Germinal center (tissue), 1 donor: ENCODE results near the gene MTF2.

Experiments
- DNase-seq: peaks from one replicate; pipeline ENCODE4 v3.0.0; 2012; ENCODE audit warnings: mixed read lengths, low spot score

Gene MTF2

DNA sequence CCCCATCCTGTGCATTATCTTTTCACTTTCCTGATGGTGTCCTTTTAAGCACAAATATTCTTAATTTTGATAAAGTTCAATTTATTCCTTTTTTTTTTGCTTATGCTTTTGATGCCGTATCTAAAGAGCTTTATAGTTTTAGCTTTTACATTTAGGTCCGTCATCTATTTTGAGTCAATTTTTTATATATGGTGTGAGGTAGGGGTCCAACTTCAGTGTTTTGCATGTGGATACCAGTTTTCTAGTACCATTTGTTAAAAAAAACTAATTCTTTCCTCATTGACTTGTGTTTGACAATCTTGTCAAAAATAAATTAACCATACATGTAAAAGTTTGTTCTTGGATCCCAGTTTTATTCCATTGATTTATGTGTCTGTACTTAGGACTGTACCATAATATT, 4.9 kb downstream of the MTF2 start:
- no peak for DNase-seq

DNA sequence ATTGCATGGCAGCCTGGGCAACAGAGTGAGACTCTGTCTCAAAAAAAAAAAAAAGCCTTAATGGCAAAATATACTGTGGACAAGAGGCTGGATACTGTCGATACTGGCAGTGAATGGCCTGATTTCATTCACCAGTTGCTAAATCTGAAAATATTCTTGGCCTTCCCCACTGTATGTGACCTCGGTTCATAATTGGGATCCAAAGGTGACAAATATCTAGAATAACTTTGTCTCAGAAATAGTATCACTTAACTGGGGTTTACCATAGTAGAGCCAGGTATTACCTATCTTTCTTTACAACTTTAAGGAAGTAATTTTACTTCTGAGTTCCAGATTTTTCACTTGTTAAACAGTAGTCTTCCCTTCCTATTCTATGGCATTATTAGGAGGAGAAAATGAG, 8.4 kb downstream of the MTF2 start:
- no peak for DNase-seq

DNA sequence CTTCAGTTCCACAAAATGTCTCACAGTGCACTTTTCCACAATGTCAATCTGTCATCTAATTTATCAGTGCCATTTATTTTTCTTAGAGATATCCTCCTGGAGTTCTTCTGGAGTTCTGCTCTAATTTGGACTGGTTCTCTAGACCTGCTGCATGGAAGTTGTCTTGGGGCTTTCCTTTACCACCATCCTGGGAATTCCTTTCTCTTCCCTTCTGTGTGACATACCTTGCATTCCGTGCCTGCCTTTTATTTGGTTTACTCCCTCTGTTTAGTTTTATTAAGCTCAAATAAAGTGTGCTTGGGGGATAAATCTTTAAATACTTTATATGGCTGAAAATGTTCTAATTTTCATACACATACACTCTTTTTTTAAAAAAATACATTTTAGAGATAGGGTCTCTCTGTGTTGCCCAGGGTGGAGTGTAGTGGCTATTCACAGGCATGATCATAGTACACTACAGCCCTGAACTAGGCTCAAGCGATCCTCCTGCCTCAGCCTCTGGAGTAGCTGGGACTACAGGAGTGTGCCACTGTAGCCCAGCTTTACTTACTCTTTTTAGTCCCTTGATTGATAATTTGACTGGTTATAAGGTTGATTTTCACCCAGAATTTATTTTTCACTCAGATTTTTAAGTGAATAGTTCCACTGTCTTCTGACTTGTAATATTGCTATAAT, 14.4 kb downstream of the MTF2 start:
- no peak for DNase-seq

DNA sequence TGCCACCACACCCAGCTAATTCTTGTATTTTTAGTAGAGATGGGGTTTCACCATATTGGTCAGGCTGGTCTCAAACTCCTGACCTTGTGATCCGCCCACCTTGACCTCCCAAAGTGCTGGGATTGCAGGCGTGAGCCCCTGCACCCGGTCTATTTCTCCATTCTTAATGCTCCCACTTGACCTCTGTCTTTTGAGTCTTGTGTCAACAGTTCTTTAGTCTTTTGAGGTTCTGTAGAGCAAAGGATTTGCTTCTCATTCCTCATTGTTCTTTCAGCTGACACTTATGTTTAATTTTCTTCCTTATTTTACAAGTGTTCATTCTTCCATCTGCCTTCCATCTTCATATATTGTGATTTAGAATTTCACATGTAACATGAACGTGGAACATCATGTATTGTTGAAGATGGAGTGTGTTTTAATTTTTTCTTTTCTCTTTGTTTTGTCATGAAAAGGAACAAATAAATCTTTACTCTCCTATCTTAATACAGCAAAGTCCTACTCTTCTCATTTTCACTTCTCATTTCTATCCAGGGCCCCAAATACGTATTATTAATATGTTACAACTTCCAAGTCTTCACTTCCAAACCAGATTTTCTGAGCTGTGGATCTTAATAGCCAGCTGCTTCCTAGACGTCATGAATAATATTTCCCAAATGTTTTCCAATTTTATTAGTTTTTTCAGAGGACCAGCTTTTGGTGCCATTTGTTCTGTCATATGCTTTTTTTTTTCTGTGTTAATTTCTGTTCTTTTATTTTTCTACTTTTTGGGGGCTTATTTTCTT, 16.9 kb downstream of the MTF2 start:
- no peak for DNase-seq

DNA sequence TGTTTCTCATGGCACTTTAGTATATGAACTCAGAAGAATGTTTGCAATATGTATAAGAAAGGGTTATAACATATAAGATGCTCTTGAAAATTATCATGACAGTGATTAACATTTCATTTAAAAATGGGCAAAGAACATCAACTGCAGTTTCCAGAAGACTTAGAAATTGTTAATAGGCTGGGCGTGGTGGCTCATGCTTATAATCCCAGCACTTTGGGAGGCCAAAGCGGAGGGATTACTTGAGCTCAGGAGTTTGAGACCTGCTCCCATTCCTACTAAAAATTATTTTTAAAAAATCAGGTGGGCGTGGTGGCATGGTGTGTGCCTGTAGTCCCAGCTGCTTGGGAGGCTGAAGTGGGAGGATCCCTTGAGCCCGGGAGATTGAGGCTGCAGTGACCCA, 23.1 kb downstream of the MTF2 start:
- no peak for DNase-seq

DNA sequence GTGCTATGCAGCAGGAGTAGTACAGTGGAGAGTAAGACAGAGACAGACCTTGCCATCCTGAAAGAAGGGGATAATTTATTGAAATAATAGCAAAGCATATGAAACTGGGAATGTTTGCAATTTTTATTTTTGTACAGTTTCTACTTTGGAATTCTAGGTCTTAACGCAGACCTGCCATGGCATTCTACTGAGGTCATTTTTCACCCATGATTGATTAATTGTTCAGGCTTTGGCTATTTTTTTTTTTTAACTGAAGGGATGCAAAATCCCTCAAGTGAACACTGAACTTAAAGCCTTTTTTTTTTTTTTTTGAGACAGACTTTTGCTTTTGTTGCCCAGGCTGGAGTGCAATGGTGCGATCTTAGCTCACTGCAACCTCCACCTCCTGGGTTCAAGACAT, 27.1 kb downstream of the MTF2 start:
- DNase-seq, result no peak

DNA sequence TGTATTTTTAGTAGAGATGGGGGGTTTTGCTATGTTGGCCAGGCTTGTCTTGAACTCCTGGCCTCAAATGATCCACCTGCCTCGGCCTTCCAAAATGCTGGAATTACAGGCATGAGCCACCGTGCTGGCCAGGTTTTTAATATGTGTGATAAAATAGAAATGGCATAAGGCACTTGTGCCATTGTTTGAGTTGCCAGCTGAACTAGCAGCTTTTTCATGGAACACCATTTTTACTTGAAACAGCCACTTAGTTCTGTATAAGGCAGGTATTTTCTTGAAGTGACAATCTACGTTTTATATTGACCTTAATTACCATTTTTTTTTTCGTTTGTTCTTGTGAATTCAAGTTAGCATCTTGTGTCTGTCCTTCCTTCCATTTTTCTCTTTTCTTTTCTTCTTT, 28.3 kb downstream of the MTF2 start:
- DNase-seq, result no peak

DNA sequence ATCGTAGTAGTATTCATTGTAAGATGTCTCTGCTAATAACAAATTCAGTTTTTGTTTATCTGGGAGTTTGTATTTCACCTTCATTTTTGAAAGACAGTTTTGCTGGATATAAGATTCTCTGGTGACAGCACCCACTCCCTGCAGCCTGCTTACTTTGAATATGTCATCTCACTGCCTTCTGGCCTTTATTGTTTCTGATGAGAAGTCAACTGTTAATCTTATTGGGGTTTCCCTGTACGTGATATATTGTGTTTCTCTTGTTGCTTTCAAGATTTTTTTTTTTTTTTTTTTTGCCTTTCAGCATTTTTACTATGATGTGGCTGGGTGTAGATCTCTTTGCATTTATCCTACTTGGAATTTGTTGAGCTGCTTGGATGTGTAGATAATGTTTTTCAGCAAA, 29.3 kb downstream of the MTF2 start:
- no peak for DNase-seq

DNA sequence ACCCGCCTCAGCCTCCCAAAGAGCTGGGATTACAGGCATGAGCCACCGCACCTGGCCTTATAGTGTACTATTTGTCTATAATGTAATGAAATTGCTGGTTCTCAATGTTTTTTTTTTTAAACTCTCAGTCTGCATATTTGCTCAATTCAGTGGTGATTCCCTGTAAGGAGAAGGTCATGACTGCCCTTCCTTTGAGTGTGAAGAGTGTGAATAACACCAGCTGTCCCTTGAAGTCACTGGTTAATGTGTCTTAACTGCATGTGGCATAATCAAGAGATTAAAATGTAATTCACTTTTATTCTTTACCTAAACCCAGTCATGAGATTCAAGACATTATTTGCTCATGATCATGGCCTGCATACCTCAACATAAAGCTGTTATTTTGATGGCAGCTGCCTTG, 30.5 kb downstream of the MTF2 start:
- no peak for DNase-seq

DNA sequence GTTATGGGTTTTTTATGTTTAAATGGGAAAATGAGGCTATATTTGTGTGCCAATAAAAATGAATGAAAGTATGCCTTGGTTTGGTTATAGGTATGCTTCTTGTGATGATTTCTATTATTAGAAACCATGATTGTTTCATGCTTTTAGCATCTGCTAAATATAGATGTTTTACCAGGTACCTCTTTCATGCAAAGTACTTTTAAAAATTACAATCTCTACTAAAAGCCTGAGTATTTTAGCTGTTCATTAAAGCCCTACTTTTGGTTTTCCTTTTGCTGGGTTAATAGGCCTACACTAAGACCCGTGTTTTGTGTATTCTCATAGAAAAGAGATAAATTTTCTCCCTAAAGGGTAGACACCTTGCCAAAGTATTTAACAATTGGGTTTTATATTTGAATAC, 32.0 kb downstream of the MTF2 start:
- DNase-seq, result no peak

DNA sequence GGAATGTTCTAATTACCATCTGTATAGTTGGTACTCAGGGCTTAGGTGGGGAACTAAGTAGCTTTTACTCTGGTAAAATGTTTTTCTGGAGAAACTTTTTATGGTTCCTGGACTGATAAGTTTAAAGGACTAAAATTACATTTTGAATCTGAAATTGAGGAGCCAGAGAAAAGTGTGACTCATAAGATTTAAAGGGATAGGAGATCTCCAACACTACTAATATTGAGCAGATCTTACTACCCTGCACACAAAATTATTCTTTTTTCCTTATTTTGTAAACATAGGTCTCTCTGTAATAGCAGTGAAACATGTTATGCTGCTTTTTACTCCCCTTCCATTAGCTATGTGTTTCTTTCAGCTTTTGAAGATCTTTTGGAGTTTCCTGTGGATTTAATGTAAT, 32.5 kb downstream of the MTF2 start:
- no peak for DNase-seq

DNA sequence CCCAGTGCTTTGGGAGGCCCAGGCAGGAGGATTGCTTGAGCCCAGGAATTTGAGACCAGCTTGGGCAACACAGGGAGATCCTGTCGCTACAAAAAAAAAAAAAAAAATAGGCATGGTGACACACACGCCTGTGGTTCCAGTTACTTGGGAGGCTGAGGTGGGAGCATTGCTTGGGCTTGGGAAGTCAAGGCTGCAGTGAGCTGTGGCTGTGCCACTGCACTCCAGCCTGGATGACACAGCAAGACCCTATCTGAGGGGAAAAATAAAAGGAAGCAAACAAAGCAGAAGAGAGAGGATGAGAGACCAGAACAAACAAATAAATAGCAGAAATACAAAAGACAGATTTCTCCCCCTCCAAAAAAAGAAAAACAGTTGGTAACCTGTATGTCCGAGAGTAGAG, 34.0 kb downstream of the MTF2 start:
- DNase-seq, result no peak

DNA sequence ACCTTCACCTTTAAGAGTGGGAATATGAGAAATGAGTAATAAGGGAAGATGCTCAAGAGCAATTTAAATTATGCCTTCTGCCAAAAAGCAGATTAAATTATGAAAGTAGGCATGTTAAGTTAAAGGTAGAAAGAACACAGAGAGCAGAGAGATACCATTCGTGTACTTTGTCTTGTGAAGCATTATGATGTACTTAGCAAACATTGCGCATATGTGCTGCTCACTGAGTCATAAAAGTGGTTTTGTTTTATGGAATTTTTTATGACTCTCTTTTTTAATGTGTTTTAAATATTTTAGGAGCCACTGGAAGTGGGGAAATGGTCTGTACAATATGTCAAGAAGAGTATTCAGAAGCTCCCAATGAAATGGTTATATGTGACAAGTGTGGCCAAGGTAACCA, 35.3 kb downstream of the MTF2 start:
- DNase-seq, result no peak

DNA sequence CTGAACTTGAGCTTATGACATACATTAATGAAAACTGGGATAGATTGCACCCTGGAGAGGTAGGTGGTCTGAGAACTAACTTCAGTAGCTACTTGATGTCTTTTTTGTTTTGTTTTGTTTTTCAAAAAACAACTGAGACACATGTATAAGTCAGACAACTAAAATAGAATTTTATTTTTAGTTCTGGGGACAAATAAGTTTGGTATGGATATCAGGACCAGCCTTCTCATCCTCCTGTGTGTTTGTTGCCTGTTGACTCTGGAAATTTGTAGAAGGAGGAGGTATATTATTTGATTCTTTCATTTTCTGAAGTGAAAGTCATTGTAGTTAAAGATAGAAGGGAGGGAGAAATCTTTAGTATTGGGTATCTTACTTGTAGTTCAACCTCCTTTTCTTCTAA, 41.5 kb downstream of the MTF2 start:
- no peak for DNase-seq

DNA sequence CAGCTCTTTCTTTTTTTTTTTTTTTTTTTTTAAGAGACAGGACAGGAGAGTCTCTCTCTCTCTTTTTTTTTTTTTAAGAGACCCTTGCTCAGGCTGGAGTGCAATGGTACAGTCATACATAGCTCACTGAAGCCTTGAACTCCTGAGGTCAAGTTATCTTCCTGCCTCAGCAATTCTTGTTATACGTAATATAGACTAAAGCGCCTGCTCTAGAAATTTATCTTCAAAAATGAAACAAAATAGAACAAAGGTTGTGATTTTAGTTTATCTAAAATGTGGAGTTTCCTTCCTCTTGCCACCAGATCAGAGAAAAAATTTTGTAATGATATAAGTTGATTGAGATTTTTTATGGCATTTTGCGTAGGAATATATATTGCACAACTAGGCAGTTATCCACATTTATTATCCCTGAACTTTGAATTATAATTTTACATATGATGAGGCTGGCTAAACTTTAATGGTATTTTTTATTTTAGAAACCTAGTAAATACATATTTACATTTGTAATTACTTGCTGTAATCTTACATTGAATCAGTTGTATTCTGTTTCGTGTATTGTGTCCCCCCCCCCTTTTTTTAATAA, 44.2 kb downstream of the MTF2 start:
- DNase-seq, result no peak

DNA sequence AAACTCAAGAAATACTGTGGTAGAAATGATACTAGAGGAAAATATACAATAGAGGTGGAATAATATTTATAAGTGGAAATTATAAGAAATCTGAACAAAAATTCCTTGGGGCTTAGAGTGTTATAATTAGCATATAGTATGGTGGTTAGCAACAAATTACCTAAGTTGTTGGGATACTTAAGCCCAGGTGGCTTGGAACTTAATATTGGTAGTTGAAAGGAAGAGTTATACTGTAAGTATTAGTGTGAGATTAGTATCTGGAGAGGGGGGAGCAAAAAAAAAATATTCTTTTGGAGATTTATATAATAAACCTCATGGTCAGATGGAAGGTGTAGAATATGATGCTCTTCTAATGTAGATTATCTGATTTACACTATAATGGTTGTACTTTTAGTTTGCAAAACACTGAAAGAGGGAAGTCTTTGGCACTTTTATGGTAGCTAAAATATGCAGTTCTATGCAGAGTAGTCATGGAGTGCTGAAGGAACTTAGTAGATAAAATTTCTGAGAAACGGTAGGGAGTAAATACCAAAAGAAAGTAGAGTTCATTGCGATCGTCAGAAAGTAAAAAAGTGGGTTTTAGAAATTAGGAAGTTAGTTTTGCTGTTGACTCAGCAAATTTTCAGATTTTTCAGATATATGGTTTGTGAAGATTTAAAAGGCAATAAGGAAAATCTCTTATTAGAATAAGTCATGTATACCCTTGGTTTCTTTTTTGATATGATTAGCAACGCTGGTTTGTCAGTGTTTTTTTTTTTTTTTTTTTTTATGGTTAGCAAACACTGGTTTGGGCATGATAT, 45.7 kb downstream of the MTF2 start:
- no peak for DNase-seq

DNA sequence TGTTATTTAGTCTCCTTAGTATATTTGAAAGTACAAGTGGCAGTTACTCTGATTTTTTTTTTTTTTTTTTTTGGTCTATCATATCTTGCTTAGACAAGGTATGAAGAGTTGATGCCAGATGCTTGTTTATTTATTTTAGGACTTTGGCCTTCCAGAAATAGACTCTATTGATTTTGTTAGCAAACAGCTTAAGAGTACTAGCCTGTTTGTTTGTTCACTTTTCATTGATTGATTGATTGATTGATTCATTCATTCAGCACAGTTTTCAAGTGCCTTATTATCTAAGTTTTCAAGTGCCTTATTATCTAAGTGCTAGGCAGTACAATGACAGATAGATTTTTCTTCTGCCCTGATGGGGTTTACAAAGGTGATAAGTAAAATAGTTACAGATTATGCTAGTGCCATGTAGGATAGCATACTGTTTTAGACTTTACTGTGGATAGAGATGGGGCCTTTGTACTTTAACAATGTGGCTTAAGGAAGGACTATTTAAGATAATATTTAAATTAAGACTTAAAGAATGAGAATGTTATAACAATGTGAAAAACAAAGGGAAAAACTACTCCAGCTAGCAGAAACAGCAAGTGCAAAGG, 50.5 kb downstream of the MTF2 start:
- DNase-seq, result no peak

DNA sequence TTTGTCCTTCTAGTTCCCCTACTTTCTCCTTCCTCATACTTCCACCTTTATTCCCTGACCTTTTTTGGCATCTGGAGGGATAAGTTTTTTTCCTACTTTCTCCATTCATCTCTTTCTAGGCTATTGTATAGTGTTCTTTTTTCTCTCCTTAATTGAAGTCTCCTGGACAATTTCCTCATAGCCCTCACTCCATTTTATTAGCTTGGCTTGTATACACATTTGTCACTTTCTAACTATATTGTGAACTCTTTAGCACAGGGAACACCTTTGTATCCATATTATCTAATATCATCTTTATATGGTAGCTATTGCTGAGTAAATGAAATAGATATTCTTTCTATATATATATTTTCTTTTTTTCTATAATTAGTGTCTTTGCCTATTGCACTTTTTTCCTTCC, 53.6 kb downstream of the MTF2 start:
- DNase-seq, result no peak

DNA sequence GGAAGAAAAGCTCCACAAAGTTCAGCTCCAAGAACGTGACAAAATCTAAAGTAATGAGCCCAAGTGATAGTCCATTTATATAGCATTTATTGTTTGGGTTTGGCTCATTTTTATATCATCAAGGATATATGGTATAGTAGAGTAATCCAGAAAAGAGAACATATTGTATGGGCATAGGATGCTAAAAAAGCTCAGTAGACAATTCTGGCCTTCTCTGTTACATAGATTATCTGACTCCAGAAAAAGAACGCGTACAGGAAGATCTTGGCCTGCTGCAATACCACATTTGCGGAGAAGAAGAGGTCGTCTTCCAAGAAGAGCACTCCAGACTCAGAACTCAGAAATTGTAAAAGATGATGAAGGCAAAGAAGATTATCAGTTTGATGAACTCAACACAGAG, 57.4 kb downstream of the MTF2 start:
- no peak for DNase-seq

DNA sequence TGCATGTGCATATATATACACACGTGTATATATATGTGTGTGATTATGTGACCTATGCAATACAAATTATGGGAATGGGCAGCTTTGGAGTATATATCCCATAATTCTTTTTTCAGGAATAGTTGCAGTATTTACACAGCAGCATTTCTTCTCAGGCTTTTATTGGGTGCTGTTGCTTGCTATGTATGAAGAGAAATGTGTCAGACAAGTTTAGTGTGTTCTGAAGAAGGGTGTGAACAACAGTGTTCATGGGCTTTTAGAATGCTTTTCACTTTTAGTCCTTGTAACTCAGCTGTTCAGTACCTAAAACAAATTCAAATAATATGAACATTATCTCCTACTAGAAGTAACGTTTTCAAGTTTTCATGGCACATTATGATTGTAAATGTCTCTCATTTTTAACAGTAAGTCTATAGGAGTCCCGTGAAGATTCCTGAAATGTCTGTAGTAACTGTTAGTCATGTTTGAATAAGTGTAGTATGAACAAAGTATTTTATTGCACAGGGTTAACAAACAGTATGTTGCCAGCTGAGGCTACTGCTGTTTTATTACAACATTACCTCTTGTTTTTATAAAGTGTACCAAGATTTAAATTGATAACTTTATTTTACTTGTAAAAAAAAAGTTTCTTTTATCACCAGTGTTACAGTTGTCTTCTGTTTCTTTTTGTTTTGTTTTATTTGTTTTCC, 58.7 kb downstream of the MTF2 start:
- no peak for DNase-seq

DNA sequence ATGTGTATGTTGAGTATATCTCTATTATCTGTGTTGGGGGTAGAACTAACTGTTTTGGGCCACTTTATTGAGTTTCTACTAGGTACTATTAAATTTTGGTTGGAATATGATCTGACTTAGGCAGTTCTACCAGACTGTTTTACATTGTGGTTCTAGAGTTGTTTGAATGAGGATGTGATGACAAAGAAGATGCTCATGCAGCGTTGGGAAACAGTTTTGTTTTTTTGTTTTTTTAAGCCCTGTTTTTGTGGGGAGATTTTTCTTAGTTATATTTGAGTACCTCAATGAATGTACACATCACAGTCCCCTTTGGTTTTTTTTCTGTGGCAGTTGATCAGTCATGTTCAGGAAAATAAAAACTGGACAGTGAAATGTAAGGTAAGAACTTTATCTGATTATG, 61.0 kb downstream of the MTF2 start:
- DNase-seq, result no peak

DNA sequence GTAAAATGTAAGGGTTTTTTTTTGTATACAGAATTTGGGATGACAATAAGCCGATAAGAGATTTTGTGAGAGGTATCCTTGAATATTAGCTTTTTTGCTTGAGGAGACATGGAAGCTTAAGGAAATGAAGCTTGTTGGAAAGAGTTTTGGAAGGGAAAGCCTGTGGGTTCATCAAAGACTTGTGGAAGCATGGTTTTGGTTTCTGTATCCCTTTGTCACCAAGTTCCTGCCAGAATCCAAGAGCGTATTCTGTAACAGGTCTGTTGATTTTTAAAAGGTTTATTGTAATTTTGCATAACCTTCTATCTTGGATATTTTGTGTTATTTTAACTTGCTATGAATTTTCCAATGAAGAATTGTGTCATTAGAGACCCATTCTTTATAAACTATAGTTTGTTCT, 63.1 kb downstream of the MTF2 start:
- DNase-seq, result no peak
